Raji (cell line): ENCODE results near the gene PSD2.

Source experiments
- POLR2A ChIP-seq: IDR thresholded peaks from 2 replicates; pipeline ENCODE4 v1.6.1; 2011; ENCODE audit warnings: low read depth, low read length, control low read depth; ENCODE audit not compliant: insufficient read depth

Gene PSD2

GRCh38 chr5:139847790-139848507 lies 52.3 kb downstream of the PSD2 start:
- TF ChIP-seq POLR2A = no peak

- TF ChIP-seq POLR2A = no peak
Measured at GRCh38 chr5:139848508-139849100, 53.0 kb downstream of the PSD2 start.

DNA sequence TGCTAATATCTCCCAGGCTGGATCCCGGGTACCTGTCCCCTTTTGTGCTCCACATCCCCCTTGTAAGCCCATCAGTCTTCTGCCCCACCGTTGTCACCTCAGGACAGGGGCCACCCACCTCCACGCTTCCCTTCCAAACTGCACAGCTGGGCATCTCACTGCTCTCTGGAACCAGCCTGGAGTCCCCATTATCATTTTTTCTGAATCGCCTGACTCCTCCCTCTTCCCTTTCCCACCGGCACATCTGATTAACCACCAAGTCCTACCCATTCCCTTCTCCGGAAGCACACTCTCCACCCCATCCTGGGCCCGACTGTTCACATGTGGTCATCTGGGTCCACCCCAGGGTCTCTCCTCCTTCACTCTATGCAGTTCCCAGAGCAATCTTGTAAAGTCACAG lies 53.9 kb downstream of the PSD2 start:
- TF ChIP-seq POLR2A = no peak

DNA sequence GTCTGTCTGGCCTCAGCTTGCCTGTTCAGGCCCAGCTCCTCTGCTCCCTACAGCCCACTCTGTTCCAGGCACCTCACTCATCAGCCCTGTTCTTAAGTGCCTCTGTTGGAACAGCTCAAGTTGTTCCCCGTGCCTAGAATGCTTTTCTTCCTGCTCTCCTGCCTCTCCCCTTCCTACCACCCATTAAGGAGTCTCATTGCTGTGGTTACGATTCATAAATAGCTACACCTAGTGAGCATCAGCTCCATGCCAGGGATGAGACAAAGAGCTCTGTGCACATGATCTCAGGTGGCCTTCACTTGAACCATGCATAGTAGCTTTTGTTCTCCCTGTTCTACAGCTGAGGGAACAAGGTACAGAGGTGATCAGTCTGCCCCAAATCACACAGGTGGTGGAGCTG lies 54.3 kb downstream of the PSD2 start:
- TF ChIP-seq POLR2A = no peak

DNA sequence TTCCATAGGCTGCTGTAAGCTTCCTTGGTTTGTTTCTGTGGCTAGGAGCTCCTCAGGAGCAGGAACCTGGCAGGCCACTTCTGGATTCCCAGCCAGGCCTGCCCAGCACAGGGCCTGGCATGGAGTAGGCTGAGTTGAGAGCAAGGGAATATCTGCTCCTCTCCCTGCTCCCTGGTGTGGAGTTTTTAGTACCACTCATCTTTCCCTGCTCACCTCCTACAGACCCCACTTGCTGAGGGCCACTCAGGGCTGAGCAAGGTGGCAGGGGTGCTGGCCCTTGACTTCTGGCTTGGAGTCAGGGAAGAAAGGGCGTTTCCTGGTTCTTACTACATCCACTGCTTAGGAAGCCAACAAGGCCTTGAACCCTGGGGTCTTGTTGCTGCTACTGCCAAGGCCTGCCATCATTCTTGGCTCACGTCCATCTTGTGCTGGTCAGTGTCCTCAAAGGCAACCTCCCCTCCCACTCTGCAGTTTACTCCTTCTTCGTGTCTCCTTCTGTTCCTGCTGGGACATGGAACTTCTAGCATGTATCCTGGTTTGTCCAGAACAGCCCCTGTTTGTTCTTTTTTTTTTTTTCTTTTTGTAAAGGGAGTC lies 54.9 kb downstream of the PSD2 start:
- no peak for TF ChIP-seq POLR2A

DNA sequence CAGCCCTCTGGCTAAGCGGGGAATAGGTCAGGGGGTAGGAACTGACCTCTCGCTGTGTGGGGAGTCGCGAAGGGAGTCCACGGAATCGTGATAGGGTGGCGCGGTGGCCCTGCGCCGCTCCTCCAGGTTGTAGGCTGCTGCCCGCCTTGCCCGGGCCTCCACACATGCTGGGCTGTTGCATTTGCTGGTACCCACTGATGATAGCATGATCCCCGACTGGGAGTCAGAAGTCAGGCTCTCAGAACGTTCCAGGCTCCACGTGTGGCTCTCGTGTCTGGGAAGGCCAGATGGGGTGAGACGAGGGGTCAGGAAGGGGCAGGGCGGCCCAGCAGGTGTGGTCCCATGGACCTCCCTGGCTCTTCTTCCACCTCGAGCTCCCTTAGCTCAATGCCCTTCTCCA lies 56.0 kb downstream of the PSD2 start:
- no peak for TF ChIP-seq POLR2A

DNA sequence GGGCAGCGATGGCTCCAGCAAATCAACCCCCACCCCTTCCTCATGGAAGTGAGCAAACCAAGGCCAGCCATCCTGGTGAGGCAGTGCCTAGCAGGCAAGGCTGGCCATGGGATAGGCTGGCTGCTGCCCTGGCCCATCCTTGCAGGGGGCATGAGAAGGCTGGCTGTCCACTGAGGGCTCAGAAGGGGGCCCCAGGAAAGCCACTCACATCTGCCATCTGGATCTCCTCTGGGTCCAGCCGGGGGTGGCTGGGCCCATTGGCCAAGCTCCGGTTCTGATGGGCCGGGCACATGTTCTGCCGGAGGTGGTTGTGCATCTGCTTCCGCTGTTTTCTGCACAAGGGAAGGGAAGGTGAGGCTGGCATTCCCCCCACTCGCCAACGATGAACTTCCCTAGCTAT lies 57.1 kb downstream of the PSD2 start:
- no peak for TF ChIP-seq POLR2A

DNA sequence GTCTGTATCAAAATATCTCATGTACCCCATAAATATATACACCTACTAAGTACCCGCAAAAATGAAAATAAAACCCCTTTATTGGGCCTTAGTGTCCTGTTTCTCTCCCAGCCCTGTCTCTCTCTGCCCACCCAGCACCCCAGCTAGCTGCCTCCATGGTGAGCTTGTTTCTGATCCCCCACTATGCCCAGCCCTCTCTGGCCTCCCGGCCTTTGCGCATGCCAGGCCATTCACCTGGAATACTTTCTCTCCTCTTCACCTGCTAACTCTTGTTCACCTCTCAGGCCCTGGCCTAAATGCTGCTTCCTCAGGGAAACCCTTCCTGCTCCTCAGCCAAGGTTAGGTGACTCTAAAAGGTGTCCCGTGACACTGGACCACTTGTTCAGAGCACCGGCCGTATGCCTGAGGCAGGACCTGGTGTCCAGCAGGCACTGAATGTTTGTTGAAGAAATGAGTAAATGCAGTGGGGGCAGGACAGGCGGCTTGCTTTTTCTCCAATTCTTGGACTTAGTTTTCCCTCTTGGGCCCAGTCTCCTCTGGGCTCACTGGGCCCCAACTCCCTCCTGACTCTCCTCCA lies 58.5 kb downstream of the PSD2 start:
- no peak for TF ChIP-seq POLR2A

DNA sequence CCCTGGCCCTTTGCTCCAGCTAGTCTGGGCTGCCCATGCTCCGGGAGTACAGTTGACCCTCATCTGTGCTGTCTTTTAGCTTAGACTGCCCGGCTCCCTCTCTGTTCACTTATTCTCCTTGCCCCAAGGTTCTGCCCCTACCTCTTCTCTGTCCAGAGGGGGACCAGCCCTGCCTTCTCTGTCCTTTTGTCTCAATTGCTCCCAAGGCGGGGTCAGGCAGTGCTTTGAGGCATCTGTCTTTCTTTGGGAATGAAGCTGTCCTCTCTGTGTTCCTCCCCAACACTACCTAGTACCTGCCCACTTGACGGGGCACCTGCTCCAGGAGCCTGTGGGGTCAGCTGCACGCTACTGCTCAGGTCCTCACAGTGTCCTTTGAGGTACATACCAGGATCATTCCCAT lies 59.3 kb downstream of the PSD2 start:
- TF ChIP-seq POLR2A = no peak

DNA sequence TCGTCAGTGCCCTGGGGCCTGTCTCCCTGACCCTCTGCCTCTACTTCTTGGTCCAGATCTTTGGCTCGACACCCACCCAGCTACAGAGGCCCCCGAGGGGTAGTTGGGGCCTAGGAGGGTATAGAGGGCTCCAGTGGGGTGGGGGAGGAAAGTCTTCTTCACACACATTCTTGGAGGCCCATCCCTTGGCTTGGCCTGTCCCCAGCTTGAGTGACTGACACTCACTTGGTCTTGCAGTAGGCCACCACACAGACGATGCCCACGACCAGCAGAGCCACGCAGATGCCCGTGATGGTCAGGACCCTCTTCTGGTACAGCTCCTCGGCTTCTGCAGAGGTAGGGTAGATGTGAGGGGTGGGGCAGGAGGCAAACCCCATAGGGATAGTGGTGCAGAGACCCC lies 59.8 kb downstream of the PSD2 start:
- TF ChIP-seq POLR2A = no peak

GRCh38 chr5:139855946-139856540 lies 60.4 kb downstream of the PSD2 start:
- no peak for TF ChIP-seq POLR2A

DNA sequence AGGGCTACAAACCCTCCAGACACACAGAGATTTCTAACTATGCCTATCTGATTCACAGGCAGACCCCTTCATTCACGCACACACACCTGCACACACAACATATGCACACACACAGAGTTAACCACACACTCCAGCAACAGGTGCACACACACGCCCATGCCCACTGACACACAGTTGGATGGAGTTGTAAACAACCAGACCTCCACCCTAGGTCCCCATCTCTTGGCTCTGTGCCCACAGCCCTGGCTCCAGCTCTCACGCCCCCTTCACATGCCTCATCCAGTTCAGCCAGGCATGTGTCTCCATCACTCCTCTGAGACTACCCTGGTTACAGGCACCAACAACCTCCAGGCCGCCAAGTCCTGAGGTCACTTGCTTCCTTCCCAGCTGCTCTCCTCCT lies 61.1 kb downstream of the PSD2 start:
- TF ChIP-seq POLR2A = no peak

- TF ChIP-seq POLR2A = no peak
Measured at GRCh38 chr5:139859013-139859412, 63.4 kb downstream of the PSD2 start.

DNA sequence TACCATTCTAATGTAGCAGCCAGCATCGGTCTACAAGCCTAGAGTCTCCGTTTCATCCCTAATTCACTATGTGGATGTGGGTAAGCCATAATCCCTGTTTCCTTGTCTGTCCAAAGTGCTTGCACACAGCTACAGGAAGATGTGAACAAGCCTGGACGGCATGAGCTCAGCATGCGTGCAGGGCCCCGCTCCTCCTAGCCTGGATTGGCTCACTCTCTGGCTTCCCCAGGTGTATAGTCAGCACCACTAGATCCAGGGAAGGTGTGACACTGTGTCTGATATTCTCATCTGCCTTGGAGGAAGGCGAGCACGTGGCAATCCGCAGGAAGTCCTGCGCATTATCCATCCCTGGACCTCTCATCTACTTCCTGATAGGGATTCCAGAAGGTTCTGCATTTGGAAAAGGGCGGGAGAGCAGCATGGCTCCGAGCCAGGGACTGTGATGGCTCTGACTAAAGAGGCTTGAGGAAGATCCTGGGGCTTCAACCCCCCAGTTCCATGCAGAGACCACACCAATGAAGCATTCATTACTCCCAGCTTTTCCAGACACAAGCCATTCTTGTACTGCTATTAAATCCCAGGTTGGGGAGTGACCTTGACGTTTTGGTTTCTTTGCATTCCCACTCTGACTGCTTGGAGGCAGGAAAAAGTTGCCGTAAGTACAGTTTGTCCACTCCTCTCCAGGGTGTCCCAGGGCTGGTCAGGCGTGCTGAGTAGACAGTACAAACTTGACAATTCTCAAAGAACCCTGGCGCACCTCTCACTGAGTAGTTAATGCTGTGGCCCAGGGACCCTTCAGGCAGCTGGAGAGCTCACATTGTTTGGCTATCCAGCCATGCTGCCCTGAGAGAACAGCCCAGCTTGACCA lies 65.6 kb downstream of the PSD2 start:
- TF ChIP-seq POLR2A = no peak

DNA sequence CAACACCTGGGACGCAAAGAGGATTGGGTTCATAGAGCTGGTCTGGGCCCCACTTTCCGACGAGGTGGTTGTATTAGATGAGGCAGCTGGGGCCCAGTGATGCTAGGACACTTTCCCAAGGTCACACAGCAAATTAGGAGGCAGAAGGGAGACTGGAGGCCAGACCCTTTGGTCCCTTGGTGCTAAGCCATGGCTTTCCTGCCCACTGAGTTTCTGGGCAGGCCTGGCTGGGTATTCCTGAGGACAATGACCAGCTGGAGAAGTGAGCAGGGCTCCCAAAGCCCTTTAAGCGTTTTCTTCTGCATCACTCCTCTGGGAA lies 66.2 kb downstream of the PSD2 start:
- no peak for TF ChIP-seq POLR2A
